GM20431 (cell line): ENCODE results near the gene PPCDC.

Experiments
- in situ Hi-C: fragments of 300-500 bp; cut with MseI, MboI; formaldehyde crosslinking; loops from one replicate; pipeline ENCODE4 v1.15.0; 2020; ENCODE audit warnings: low sequenced_read_pairs; ENCODE audit not compliant: unreplicated experiment

The PPCDC gene

DNA sequence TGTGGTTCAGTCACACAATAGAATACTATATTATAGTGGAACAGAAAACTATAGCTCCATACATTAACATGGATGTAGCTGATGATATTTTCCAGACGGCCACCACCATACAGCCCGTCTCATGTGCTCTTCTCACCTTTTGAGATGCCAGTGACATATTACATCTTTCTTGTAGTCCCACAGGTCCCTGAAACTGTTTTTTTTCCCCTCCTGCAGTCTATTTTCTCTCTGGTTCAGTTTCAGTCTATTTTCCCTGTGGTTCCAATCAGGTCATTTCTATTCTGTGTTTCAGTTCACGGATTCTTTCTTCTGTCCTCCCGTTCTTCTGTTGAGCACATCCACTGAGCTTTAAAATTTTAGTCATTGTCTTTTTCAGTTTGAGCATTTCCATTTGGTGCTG is 72.2 kb downstream of the PPCDC start:
- in situ Hi-C loops, result no loop called here

DNA sequence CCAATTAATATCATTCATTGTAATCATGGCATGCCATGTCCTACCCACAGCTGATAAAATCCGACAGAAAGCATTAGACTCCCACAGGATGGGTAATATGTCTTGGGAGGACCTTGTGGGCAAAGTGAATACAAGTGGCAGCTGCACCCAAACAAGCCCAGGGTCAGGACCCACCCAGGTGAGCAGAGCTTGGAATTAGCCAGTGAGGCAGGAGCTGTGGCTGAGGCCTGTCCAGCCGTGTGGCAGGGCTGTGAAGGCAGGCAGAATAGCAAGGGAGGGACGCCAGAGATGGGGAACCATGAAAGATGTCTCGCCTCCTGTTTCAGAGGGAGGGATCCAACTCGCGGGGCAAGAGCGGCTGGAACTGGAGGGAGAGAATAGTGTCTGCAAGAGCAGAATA is 74.5 kb downstream of the PPCDC start:
- in situ Hi-C loops, result no loop called here

DNA sequence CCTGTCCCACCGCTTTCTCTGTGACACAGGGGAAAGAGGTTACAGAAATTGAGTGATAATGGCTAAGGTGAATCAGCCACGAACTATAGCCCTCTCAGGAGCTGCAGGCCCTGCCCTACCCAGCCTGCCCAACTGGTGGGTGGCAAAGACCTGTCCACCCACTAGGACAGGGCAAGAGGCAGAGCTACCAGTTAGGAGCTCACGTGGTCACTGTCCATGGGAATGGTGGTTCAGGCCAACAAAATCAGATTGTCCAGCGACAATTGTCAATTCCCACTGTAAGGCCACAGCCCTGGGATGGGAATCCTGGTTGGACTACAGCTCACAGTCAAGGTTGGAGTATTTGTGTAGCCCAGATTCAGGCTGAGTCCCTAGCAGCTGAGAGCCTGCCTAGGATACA is 75.0 kb downstream of the PPCDC start:
- in situ Hi-C loops, result no loop called here
